Measurements from ENCODE around the gene NAV2.

Gene NAV2

GRCh38 chr11:19670030-19670791, 42.4 kb upstream of the NAV2 start:
- no peak for TF ChIP-seq CTCF (IDR thresholded peaks at IDR 0.05)
- H3K27ac ChIP-seq: no peak overlapping the region
- H3K4me1 ChIP-seq (ENCODE audit: control insufficient read depth in 1 of 2, insufficient read depth in 1 of 2, low read depth in 1 of 2, low read length in 1 of 2): no peaks in the 10 kb centered on the region
- H3K4me3 ChIP-seq (ENCODE audit: low read depth in 1 of 2, low read length in 1 of 2): no peak overlapping the region
- H3K27me3 ChIP-seq: peaks cover 10% of the 10 kb centered on the region
- H3K36me3 ChIP-seq: no peaks in the 10 kb centered on the region
- H3K9me3 ChIP-seq: no peaks in the 10 kb centered on the region

GRCh38 chr11:19672586-19673206, 39.9 kb upstream of the NAV2 start:
- Histone ChIP-seq H3K4me1 (ENCODE audit: control insufficient read depth in 1 of 2, insufficient read depth in 1 of 2, low read depth in 1 of 2, low read length in 1 of 2) (no peaks in the 10 kb centered on the region), H3K27me3 (no peaks in the 10 kb centered on the region), H3K4me3 (ENCODE audit: low read depth in 1 of 2, low read length in 1 of 2) (no peak overlapping the region), H3K9me3 (no peaks in the 10 kb centered on the region), H3K27ac (no peak overlapping the region), H3K36me3 (no peaks in the 10 kb centered on the region)
- TF ChIP-seq CTCF (IDR thresholded peaks at IDR 0.05): no peak

- TF ChIP-seq CTCF (IDR thresholded peaks at IDR 0.05): no peak
- H3K27ac ChIP-seq: no peak overlapping the region
- no peaks in the 10 kb centered on the region for H3K4me1 ChIP-seq (ENCODE audit: control insufficient read depth in 1 of 2, insufficient read depth in 1 of 2, low read depth in 1 of 2, low read length in 1 of 2)
- H3K9me3 ChIP-seq: no peaks in the 10 kb centered on the region
- H3K27me3 ChIP-seq: no peaks in the 10 kb centered on the region
- H3K4me3 ChIP-seq (ENCODE audit: low read depth in 1 of 2, low read length in 1 of 2): no peak overlapping the region
- no peaks in the 10 kb centered on the region for H3K36me3 ChIP-seq
Measured at GRCh38 chr11:19673924-19674729, 38.5 kb upstream of the NAV2 start.

GRCh38 chr11:19674836-19675235, 37.8 kb upstream of the NAV2 start:
- no peak overlapping the region for H3K27ac ChIP-seq
- no peak for TF ChIP-seq CTCF (IDR thresholded peaks at IDR 0.05)
- H3K27me3 ChIP-seq: no peaks in the 10 kb centered on the region
- no peaks in the 10 kb centered on the region for H3K9me3 ChIP-seq
- no peak overlapping the region for H3K4me3 ChIP-seq (ENCODE audit: low read depth in 1 of 2, low read length in 1 of 2)
- no peaks in the 10 kb centered on the region for H3K4me1 ChIP-seq (ENCODE audit: control insufficient read depth in 1 of 2, insufficient read depth in 1 of 2, low read depth in 1 of 2, low read length in 1 of 2)
- H3K36me3 ChIP-seq: no peaks in the 10 kb centered on the region

GRCh38 chr11:19675397-19675796, 37.2 kb upstream of the NAV2 start:
- no peak overlapping the region for H3K27ac ChIP-seq
- H3K4me3 ChIP-seq (ENCODE audit: low read depth in 1 of 2, low read length in 1 of 2): no peak overlapping the region
- H3K27me3 ChIP-seq: no peaks in the 10 kb centered on the region
- no peaks in the 10 kb centered on the region for H3K36me3 ChIP-seq
- H3K9me3 ChIP-seq: no peaks in the 10 kb centered on the region
- no peak for TF ChIP-seq CTCF (IDR thresholded peaks at IDR 0.05)
- H3K4me1 ChIP-seq (ENCODE audit: control insufficient read depth in 1 of 2, insufficient read depth in 1 of 2, low read depth in 1 of 2, low read length in 1 of 2): no peaks in the 10 kb centered on the region

All from neutrophil (primary cell).